ENCODE measurements around the gene DPY19L1.
"Not testable (repeated sequence)": the region's sequence is repeated elsewhere in the genome, so short reads cannot be mapped to it uniquely, and the experiment has no call there.

Gene DPY19L1

GRCh38 chr7:35037211-35037525, at the start of gene DPY19L1:
DPY19L1 (minus strand) TSS chr7:35037485; CDS start chr7:35037394, 91 bp downstream.
- DNase-seq = no peak

DNA sequence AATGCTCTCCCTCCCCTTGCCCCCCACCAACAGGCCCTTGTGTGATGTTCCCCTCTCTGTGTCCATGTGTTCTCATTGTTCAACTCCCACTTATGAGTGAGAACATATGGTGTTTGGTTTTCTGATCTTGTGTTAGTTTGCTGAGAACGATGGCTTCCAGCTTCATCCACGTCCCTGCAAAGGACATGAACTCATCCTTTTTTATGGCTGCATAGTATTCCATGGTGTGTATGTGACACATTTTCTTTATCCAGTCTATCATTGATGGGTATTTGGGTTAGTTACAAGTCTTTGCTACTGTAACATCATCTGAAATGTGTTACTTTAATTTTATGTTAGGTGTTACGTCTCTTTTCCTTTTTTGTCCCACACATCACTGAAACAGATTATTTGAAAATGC, 42.2 kb upstream of the DPY19L1 start:
- DNase-seq = not testable (repeated sequence)

DNA sequence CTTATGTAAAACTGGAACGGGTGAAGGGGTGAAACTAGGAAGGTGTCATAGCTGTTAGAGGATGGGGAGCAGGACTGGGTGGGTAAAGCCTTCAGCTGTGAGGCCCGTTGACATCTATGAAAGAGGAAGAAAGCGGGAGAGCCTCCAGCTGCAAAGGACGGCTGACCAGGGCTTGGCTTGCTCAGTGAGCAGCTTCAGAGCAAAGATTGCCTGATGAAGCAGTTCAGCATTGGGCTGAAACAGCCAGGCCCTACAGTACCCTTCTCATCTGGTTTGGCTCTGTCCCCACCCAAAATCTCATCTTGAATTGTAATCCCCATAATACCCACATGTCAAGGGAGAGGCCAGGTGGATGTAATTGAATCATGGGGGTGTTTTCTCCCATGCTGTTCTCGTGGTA, 36.7 kb upstream of the DPY19L1 start:
- DNase-seq = not testable (repeated sequence)

- peak; percentile 4 to 62 (median 22) for DNase-seq
Observed at GRCh38 chr7:35072950-35073827, 35.9 kb upstream of the DPY19L1 start.

DNA sequence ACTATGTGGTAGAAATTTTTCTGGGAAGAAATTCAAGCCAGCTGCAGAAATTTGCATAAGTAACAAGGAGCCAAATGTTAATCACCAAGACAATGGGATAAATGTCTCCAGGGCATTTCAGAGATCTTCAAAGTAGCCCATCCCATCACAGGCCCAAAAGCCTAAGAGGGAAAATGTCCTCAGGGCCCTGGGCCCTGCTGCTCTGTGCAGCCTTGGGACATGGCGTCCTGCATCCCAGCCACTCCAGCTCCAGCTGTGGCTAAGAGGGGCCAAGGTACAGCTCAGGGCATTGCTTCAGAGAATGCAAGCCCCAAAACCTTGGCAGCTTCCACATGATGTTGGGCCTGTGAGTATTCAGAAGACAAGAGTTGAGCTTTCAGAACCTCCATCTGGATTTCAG, 31.8 kb upstream of the DPY19L1 start:
- not testable (repeated sequence) for DNase-seq

DNA sequence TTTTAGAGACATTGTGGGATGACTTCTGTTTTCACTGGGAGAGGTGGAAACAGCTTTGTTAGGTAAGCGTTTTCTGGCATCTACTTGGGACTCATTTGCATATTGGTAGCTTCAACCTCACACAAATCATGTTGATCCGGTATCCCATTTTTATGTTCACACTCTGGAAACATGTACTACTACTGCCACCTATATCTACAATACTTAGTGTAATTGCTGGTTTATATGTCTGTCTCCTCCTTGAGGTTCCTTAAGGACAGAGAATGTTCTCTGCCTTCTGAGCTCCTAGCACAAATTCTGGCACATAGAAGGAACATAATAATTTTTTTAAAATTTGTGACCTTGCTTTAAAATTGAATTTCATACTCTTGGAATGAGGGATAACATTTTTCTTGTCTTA, 28.1 kb upstream of the DPY19L1 start:
- DNase-seq = not testable (repeated sequence)

DNA sequence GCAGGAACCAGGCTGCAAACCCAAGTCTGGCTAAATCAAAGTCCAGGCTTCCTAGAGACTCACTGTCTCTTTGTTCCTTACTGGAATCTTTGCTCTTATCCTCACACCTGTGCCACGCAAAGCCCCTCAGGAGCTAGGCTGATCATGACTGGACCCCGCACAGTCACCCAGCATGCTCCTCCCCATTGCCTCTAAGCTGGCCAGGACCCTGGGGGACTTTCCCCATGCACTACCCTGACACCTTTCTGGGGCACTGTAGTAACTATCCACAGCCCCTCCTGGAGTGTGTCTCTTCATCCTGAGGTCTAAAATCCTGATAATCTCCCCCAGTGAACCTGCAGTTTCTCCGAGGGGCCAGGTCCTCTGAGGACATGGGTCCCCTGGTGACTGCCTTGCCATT, 21.3 kb upstream of the DPY19L1 start:
- DNase-seq = not testable (repeated sequence)

DNA sequence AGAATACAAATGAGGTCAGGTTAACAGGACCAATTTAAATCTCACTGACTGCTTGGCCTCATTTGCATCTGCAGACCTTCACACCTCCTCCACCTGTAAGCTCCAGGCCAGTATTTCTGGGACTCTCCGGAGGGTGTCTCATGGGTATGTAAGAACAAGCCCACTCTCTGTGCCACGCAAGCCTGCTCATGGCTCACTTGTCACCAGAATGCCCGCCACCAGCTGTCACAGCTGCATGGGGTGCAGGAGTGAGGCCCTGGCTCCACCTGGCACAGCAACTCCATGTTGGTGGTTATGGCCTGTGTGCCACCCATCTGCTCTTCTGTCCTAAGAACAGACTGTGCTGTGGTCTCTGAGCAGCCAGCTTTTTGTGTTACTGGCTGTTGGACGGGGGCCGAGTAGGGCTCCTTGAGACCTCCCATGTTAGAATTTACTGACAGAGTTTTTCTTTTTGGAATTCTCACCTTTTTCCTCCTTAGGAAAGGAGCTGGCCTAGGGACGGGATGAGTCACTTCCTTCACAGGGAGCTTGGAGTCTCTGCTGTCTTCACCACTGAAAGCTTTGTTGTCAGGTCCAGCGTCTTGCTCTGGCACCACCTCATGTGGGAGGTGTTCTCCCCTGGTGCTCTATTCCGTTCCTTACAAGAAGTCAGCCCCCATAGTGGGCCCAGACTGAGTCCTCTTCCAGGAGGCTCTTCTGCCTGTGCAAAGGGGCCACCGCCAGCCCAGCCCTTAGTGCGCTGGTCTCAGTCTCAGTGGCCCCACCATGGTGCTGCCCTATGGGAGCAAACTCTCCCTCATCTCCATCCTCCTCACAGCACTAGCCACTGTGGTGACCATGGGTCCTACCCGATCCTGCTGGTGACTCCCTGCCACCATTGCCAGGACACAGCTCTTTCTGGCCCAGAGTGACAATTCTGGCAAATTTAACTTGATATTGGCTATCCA, 20.5 kb upstream of the DPY19L1 start:
- DNase-seq = not testable (repeated sequence)

DNA sequence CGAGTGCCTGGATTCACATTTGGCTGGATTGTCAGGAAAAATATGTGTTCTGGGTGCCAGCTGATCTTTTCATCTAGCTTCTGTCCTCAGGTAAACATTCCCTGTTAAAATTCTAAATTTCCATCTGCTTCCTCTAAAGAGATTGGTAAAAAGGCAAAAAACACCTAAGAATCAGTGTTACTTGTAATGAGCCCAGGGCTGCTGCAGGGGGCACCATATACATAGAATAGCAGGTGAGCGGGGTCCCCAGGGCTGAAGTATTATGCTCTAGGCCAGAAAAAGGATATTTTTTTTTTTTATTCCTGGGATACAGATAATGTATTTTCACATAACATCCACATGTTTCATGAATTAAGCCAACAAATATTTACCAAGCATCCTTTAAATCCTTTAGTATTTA, 18.4 kb upstream of the DPY19L1 start:
- not testable (repeated sequence) for DNase-seq

DNA sequence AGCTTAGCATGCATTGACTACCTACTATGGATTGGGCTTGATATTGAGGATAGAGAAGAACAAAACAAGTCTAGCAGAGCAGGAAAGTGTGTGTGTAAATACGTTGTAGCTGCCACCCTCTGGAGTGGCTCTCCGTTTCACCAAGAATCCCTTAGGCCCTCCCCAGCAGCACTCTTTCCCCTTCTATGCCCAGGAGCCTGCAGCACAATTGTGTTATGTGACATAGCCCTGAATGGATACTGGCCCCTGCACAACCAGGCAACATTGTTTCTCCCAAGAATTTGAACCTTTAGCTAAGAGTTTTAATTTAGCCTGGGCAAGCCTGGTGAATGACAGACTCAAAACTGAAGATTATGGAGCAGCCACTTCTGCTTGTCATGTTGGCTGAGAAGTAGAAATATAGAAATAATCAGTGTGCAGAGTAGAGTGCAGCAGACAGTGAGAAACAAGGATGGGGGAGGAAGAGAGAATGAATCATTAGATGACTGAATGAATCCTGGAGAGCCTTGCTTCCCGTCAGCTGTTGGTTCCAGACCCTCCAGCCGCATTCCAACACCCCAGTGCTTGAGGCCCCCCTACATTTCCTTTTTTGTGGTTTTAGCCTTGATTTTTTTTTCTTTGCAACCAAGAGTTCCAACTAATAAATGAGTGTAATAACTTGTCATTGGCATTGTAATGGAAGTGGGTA, 16.3 kb upstream of the DPY19L1 start:
- DNase-seq = not testable (repeated sequence)

- not testable (repeated sequence) for DNase-seq
Observed at GRCh38 chr7:35048390-35048789, 11.1 kb upstream of the DPY19L1 start.

- not testable (repeated sequence) for DNase-seq
Observed at GRCh38 chr7:35047912-35048305, 10.6 kb upstream of the DPY19L1 start.

- not testable (repeated sequence) for DNase-seq
Observed at GRCh38 chr7:35047263-35047911, 10.1 kb upstream of the DPY19L1 start.

DNA sequence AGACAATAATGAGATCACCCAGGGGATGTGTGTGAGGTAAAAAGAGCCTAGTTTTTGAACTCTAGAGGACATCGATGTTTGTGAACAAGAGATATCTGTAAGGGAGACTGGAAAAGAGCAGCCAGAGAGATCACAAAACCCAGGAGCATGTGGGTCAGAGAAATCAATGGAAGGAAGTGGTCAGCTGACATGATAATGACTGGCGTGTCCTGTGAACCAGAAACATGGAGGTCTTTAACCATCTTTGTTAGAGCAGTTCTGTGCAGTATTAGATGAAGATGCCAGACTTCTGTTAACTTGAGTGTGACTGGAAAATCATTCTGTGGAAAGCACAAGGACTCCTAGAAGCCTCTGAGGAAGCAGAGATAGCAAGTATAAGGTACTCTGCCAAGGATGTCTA, 6.0 kb upstream of the DPY19L1 start:
- DNase-seq = not testable (repeated sequence)

- no peak for DNase-seq
Observed at GRCh38 chr7:35040906-35041305, 3.6 kb upstream of the DPY19L1 start.

DNA sequence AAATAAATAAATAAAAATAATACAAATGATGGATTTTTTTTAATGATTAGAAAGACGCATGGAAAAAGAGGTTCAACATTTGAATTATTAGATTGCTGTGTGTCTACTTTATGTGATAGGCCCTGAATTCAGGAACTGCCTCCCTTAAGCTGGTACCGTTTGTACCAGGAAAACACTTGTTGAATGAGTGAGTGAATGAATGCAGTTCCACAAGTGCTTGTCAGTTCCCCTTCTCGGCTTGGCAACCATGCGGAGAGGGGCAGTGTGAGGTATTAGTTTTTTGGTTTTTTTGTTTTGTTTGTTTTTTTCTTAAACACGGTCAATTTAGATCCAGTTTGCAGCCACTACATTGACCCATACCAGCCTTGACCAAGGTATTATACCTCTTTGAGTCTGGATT, 2.1 kb upstream of the DPY19L1 start:
- no peak for DNase-seq

GRCh38 chr7:35038354-35038753, 1.1 kb upstream of the DPY19L1 start:
- DNase-seq = peak in 1 of 3 experiments; percentile 57

DNA sequence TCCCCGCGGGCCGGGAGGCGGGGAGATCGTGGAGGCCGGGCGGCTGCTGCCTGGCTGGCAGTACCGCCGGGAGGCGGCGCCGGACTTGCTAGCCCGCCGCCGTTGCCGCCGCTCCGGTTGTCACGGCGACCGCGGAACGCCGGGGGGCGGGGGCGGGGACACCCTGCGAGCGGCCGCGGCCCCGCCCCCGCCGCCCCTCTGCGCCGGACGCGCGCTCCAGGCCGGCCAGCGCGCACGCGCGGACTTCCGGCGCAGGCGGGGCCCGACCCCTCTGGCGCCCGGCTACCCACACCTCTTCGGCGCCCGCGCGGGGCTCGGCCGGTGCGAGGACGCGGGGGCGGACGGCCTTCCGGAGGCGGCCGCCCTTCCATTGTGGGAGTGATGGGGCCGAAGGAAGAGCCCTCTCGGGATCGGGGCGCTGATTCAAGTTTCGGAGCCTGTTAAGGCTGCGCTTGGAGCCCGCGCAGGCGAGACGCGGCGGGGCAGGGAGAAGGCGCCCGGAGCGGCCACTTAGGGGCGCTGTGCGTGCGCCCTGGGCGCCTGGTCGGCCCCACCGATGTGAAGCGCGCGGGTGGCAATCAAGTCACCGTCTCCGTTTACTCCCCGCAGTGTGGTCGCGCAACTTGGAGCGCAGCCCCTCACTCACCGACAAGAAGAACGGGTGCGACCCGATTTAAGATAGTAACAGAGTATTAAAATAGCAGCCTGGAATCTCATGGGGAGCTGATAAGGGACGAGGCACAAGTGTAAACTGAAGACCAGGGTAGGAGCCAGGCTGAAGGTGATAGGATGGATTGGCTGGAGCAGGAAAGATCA, 449 bp upstream of the DPY19L1 start:
- DNase-seq = peak; percentile 91 to 98 (median 96)

GRCh38 chr7:35036361-35037171, 719 bp downstream of the DPY19L1 start:
- DNase-seq = peak; percentile 26 to 80 (median 77)

GRCh38 chr7:35035511-35035961, 1.7 kb downstream of the DPY19L1 start:
- DNase-seq = peak in 2 of 3 experiments; percentile 27 to 71
